NCI-H1417 (cell line): ENCODE data around the gene NMRAL1.

Experiments
- DNase-seq, 3 experiments: peaks; one replicate each; lab custom pipeline; 2025; lab: John Stamatoyannopoulos, UW

The NMRAL1 gene

DNA sequence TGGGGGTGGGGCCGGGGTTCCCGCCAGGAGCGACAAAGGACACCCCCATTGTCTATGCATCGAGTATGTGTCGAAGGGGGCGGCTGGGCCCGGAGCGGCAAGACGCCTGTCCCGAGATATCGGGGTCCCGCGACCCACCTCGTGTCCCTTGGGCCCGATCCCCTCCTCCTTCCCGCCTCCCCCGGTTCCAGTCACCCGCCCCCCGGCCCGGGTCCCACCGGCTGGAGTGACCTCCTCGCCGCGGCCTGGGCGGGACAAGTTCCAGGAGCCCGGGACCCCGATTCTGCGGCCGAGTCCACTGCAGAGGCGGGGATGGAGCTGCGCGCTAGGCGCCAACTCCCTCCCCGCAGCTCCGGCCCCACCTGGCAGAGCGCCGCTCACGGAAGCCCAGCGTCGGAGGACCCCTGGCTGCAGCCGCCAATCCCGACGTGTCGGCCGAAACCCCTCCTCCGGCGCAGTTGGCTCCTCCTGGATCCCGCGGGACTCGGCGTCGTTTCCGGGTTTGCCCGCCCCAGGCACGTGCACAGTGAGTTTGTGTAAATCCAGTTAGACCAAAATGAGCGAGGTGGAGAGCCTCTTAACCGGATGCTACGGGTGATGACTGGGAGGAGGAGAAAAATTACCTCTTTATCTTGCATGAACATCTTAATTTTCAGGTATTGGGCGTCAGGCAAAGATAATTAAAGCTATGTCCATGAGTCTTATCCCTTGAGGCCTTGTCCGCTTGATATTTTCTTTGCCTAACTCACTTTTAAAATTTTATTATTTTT, at the start of gene NMRAL1:
Gene NMRAL1 (minus strand): TSS at position 434 of the 770 bp plus-strand sequence. CDS start 493 bp downstream, outside the sequence.
- peak; percentile 79 to 97 (median 94) for DNase-seq

DNA sequence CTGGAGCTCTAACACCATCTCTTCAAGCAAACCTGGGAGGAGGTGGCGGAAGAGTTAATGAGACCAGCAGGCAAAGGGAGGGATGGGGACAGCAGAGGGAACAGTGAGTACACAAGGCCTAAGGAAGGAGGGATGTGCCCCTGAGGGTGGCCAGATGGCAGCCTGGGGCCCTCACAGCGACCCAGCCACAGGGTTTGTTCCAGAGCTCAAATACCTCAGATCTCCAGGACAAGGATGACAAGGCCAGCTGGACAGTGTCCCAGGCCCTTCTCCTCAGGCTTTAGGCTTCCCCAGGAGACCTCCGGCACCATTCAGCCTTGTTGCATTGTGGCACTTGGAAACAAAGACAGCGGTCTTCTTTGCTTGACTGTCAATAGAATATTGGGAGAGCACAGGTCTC, 49.3 kb upstream of the NMRAL1 start:
- DNase-seq, result no peak

DNA sequence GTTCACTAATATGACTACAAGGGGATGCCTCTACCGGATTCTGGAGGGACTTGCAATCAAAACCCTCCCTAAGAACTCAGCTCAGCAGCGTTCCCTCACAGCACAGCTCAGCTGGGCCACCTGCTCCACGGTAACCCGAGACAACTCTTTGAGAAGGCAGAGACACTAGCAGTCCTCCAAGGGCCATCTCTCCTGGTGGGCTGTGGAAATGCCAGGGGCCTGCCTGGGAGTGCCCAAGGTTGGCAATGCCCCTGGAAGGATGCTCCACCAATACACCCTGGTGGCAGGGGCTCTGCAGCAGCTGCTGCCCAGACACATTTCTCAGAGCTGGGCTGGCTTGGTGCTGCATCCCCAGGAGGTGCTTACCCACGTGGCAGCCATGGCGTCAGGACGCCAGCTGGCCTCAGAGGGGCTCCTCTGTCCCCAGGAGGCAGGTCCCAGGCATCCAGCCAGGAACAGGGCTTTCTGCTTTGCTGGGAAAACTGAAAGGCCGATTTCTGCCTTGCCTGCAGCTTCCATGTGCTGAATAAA, 47.7 kb upstream of the NMRAL1 start:
- DNase-seq, result peak; percentile 20 to 87 (median 77)

DNA sequence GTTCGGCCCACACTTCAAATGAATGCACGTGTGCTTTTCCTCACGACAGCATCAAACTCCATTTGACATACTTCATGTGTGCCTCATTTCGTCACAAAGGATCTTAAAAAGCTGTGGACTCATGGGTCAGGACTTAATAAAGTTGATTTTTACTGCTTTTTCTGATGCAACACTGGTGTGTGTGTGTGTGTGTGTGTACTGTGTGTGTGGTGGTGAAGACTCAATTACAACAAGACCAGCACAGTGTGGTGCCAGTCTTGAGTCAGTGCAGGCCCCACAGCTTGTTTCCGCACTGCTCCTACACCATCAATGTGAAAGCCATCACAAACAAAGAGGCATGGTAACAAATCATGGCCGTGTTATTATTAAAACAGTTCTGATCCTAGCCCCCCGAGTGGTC, 46.5 kb upstream of the NMRAL1 start:
- no peak for DNase-seq

DNA sequence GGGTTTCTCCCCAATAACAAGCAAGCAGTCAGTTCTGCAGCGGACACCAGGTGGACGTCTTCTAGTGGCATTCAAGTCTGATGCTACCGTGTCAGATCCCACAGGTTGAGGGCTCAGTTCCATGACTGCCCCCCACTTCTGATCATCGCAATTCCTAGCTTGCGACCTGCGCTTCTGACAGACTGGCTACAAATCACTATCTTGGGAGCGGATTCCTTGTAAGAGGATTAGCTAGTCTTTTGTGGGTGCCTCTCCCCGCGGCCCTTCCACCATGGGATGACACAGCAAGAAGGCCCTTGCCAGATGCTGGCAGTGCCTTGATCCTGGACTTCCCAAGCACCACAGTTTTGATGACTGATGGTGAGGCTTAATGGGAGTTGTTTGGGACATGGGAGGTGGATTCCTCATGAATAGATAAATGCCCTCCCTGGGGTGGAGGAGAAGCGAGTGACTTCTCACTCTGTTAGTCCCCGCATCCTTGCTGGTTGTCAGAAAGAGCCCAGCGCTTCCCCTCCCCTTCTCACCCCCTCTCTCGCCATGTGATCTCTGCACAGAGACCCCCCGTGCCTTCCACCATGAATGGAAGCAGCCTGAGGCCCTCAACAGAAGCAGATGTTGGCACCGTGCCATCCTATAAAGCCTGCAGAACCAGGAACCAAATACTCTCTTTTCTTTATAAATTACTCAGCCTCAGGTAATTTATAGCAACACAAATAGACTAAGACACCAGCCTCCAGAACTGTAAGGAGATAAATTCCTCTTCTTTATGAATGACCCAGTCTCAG, 45.0 kb upstream of the NMRAL1 start:
- peak in 2 of 3 experiments; percentile 5 to 33 for DNase-seq

DNA sequence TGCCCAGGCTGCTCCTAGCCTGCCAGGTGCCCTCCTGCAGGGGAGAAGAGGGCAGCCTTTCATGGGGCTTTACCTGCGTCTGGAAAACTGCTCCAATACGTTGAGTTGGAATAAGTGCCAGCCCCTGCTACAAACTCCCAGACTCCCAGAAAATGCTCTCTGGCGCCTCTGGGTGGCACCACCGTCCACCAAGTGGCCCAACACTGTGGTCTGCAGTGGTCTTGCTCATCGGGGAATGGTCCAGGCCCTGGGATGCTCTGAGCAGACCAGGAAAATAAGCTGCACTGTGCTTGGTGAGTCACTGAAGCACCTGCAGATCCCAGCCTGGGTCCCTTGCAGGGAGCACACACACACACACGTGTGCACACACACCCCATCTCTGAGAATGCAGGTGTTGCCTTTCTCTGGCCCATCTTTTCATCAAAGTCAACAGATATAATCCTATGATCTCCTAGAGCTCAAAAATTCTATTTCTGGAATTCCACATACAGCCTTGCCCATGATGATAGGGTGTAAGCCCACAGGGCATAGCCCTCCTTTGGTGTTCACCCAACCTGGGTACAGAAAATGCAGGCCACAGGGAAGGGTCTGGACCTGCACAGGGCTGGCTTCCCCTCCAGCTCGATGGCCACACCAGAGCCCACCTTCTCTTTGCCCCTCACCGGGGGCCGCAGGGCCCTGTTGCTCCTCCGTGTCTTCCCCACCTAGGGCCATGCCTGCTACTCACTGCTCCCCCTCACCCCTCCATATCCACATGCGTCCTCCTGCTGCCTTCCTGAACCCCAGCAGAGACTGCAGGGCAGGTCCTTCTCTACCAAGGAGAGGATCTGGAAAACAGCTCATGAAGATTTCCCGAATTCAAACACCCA, 43.6 kb upstream of the NMRAL1 start:
- DNase-seq, result peak in 2 of 3 experiments; percentile 14 to 33

DNA sequence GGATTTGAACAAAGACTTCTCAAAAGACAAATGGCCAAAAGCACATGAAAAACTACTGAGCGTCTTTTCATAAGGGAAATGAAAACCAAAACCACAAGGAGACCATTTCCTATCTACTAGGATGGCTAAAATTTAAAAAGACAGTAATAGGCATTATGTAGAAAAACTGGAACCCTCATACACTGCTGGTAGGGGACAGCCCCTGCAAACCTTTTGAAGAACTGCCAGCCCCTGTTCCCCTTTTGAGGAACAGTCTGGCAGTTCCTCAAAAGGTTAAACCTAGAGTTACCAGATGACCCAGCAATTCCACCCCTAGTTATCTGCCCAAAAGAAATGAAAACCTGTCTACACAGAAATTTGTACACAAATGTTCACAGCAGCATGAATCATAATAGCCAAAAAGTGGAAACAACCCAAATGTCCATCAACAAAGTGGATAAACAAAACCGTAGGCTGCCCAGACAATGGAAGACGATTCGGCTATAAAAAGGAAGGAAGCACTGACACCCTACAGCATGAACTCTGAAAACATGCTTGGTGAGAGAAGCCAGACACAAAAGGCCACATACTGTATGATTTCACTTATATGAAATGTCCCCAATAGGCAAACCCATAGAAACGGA, 41.3 kb upstream of the NMRAL1 start:
- DNase-seq, result no peak

DNA sequence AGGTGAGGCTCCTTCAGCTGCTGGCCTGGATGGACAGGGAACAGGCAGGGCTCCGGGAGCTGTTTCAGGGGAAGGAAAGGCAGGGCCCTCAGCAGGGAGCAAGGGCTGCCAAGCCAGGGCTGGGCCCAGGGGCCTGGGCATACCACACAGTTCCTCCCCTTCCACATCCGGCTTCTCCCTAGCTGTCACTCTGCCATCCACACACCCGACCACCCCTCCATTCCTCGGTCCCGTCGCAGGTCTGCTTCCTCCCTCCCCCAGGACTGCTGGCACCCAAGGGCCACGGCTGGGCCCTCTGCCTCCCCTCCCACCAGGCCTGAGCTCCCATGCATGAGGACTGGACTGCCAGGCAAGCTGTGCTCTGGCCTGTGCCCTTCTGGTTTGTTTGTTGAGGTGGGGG, 40.2 kb upstream of the NMRAL1 start:
- no peak for DNase-seq

DNA sequence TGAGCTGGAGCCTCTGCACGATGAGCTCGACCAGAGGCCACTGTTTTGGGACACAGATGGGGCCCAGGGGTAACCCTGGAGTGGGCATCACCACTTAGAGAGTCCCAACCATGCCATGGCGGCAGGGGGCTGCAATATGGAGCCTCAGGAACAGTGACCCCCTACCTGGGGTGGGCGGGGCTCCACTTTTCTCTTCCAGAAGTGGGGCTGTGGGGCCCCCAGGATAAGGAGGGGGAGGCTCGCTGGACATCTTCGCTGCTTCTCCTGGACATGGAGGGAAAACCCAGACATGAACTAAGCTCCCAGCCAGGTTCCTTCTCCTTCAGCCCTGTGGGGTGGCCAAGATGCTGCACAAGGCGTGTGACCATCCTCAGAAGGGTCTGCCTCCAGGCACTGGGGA, 39.5 kb upstream of the NMRAL1 start:
- no peak for DNase-seq

DNA sequence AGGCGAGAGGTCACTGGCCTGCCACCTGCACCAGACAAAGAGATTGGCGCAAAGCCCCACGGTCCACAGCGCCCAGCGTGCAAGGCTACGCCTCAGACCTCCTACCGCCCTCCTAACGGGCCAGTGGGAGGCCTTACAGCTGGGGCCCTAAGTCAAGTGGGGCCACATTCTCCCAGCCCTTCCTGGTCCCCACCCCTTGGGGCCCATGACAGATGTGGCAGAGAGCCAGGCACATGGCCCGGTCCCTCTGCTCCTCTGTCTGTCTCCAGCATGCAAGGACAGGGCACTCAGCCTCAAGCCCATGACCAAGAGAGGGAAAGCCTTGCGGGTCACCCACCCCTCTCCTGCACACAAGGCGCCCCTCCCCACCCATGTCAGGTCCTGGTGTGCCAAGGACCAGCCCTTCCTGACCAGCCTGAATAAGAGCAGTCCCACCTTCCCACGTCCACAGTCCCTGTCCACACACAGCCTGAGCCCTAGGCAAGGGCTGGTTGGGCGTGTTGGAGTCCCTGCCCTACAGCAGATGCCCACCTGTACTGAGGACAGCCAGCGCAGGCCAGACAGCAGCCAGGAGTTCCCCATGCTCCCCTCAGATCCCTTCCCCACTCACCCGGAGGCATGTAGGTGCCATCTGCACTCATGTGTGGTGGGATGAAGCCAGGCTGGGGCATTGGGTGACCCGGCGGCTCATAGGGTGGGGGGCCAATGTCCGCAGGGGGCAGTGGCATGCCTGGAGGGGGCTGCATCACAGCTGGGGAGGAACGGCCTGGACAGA, 38.8 kb upstream of the NMRAL1 start:
- DNase-seq, result no peak

DNA sequence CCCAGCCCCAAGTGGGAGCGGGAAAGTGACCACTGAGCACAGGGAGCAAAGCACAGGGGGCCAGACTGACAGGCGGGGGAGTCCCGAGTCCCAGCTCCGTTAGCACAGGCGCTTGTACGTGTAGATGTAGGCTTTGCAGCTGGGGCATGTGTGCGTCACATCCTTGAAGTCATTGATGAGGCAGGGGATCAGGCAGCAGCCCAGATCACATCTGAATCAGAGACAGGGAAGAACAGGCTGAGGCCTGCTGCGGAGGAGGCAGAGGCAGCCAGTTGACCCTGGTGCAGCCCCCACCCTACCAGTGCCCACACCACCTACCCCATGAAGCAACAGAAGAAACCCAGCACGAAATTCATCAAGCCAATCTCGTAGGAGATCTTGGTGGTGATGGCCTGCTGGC, 38.0 kb upstream of the NMRAL1 start:
- DNase-seq, result no peak

DNA sequence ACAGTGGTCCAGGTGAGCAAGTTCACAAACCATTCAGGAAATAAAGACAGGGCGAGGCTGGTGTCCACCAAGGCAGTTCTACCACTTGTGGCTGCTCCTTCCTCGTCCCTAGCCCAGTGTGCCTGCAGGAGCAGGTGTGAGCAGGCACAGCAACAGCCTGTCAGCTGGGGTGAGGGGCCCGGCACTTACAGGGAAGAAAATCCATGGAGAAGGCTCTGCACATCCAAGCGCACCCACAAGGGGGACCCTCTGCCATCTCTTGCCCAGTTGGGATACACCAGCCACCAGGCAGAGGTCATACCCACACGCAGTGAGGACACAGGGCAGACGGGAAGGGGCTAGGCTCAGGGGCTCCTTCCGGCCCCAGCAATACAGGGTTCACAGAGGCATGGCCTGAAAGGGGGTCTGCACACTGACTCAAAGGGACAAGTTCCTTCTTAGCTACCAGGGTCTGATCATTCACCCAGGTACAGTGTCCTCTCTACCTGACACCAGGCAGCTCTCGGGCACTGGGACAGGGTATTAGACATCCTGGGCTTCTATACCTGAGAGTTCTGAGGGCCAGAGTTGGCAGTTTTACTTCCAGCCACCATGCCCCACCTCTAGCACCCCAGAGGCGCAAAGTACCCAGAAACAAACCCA, 37.1 kb upstream of the NMRAL1 start:
- DNase-seq, result peak in 2 of 3 experiments; percentile 44 to 75

DNA sequence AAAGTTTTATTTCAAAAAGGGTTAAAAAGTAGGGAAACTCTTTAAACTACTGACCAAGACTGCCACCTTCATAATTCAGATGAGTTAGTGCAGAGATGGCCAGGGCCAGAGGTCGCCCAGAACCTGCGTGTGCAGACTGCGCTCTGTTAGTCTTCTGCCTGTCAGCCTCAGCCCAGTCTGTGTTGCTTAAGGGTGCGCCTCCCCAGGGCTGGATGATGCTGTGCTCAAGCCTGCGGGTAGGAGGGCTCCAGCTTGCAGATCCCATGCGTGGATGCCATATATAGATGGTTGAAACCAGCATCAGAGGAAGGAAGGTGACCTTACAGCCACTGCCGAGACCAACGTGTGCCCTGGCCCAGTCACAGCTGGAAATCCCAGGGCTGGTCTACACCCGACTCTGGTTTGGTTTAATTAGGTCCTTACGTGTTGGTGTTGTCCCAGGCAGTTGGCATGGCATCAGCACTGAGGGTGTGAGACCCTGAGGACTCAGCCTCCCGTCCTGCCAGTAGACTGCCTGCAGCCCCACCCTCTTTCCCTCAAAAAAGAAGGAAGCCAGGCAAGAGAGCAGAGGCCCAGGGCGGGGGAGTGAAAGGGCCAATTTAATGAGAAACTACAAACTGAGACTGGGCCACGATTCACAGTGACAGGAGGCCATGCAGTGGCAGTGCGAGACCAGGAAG, 36.5 kb upstream of the NMRAL1 start:
- no peak for DNase-seq

DNA sequence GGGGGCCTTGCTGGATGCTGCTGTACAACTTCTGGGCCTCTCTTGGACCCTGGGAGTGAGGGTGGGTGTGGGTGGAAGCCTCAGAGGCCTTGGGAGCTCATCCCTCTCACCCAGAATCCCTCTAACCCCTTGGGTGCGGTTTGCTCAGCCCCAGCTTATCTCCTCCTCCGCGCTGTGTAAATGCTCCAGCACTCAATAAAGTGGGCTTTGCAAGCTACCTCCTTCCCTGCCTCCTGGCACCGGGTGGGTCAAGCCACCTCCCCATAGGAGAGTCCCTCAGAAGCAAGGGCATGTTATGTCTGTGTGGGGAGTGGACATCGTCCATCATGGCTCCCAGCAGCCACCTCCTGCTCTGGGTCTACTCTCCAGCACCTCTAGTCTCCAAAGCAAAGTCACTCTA, 35.7 kb upstream of the NMRAL1 start:
- DNase-seq, result no peak

DNA sequence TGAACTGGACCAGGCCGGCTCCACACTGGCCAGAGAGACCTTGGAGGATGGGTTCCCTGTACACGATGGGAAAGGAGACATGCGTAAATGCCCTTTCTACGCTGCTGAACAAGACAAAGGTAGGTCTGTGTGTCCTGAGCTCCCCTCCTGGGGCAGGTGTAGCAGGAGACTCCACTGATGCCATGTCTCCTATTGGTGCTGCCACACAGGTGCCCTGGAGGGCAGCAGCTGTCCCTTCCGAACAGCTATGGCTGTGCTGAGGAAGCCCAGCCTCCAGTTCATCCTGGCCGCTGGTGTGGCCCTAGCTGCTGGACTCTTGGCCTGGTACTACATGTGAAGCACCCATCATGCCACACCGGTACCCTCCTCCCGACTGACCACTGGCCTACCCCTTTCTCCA, 35.0 kb upstream of the NMRAL1 start:
- no peak for DNase-seq

DNA sequence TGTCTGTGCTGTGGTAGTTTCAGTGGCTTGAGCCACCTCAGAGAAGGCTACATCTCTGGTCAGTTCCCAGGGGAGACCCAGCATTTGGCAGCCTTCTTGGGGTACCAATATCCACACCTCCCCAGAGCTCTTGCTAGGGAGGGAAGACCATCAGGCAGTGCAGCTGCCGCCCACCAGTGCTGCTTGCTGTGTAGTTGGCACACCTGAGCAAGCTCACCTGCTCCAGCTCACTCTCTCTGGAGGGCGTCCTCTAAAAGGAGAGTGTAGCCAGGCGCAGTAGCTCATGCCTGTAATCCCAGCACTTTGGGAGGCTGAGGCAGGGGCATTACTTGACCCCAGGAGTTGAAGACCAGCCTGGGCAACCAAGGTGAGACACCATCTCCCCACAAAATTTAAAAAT, 34.4 kb upstream of the NMRAL1 start:
- DNase-seq, result no peak

DNA sequence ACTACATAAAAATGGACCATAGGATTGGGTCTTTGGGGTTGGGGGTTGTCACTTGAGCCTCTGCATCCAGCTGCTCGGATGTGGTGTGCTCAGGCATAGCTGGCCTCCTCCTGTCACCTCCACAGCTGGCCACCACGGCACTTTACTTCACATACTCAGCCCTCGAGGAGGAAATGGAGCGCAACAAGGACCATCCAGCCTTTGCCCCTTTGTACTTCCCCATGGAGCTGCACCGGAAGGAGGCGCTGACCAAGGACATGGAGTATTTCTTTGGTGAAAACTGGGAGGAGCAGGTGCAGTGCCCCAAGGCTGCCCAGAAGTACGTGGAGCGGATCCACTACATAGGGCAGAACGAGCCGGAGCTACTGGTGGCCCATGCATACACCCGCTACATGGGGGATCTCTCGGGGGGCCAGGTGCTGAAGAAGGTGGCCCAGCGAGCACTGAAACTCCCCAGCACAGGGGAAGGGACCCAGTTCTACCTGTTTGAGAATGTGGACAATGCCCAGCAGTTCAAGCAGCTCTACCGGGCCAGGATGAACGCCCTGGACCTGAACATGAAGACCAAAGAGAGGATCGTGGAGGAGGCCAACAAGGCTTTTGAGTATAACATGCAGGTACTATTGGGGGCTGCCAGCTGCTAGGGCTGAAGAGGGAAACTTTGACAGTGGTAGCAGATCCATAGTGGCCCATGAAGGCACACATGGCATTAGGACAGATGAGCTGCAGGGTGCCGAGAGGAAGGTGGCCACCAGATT, 33.3 kb upstream of the NMRAL1 start:
- DNase-seq, result peak in 1 of 3 experiments; percentile 39

DNA sequence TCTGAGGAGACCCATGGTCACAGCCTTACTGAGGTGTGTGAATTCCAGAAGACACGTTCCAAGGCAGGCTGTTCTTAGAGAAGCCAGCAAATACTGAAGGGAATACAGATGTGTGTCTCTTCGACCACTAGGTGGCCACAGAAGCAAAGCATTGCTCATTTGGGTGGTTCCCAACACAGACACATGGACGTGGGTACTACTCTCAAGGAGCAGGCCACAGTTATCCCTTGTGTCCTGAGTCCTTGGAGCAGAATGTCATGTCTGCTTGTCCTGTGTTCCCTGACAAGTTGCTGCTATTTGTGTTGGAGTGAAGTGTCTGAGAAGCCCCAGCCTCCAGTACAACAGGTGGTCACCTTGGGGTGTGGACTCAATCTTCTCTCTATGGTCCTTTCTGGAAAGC, 32.0 kb upstream of the NMRAL1 start:
- peak; percentile 51 to 80 (median 59) for DNase-seq
